Measurements from ENCODE around the gene CCDC190.

GRCh38 chr1:162838863-162839262 is 22.1 kb downstream of the CCDC190 start:
- TF ChIP-seq CTCF (IDR thresholded peaks at IDR 0.05) (no peak), POLR2A (IDR thresholded peaks at IDR 0.05) (no peak)

Measured in adrenal gland (tissue), 5 donors.